Measurements from ENCODE around the gene NHERF2. TPM values are rescaled to one million over a fixed set of nuclear protein-coding genes. Genes with fewer than 3 reads are reported as not detected.

Gene NHERF2
- total and polyA plus RNA-seq, 9 of the 15 experiments (the other 6 are each of a cell fraction or from before 2014, with no cell fraction given), result 0.15 to 42.0 (median 12.5) TPM

GRCh38 chr16:2027024-2028010 lies 615 bp downstream of the NHERF2 start (continued):
- TF ChIP-seq ZMIZ1 (IDR thresholded peaks at IDR 0.05; ENCODE audit: low read depth in 2 of 2, low read length in 2 of 2), result no peak
- no peak for TF ChIP-seq ZNF780A (CRISPR knock-in tag; IDR thresholded peaks at IDR 0.05)
- TF ChIP-seq CHD1 (IDR thresholded peaks at IDR 0.05; ENCODE audit: low read length), result no peak
- no peak for TF ChIP-seq C11orf30 (IDR thresholded peaks at IDR 0.05; ENCODE audit: low read depth)

- Histone ChIP-seq H2AFZ (ENCODE audit: low read depth, low read length) (no peak overlapping the region), H3K36me3 (ENCODE audit: control insufficient read depth, insufficient read depth, low read length) (peaks cover 7% of the 10 kb centered on the region; the same call in 1 of the 3 replicates), H3K4me2 (ENCODE audit: insufficient read depth, low read length) (peak overlapping the region; percentile 93; the same call in 1 of the 2 replicates), H3K4me3 (no peak overlapping the region), H4K20me1 (replicated peaks; ENCODE audit: control insufficient read depth, insufficient read depth, low read length) (0 out of 2 replicates have a peak, but pooled peaks cover 7% of the 10 kb centered on the region), H3K9me1 (ENCODE audit: control insufficient read depth, insufficient read depth, low read length) (peaks cover 3% of the 10 kb centered on the region), H3K27me3 (ENCODE audit: control insufficient read depth in 2 of 2, insufficient read depth in 2 of 2, low read length in 2 of 2) (no peaks in the 10 kb centered on the region), H3K27ac (ENCODE audit: extremely low read depth, low read depth, low read length) (no peak overlapping the region), H3K4me1 (replicated peaks in 1 of 2; ENCODE audit: control insufficient read depth in 2 of 2, insufficient read depth in 2 of 2, low read length in 2 of 2) (peaks cover 28 to 83% of the 10 kb centered on the region in 2 experiments), H3K79me2 (ENCODE audit: control insufficient read depth, insufficient read depth, low read length) (peaks cover 16% of the 10 kb centered on the region), H3K9me3 (replicated peaks; ENCODE audit: control insufficient read depth, insufficient read depth, low read depth, low read length) (no peaks in the 10 kb centered on the region), H3K9ac (ENCODE audit: insufficient read depth in 1 of 2, low read depth in 2 of 2, low read length in 2 of 2) (peak overlapping the region in 1 of 2 experiments; percentile 85; a peak in 2 of 4 replicates)
- 62% methylated on average over 3 of the region's 3 CpGs for WGBS (ENCODE audit: insufficient coverage, low coverage, missing lambda C conversion rate)
- intact Hi-C loops (cut with micrococcal nuclease), result no loop called here
- no peak for DNase-seq (ENCODE audit: extremely low read depth in 1 of 4, low spot score in 3 of 4)
- BruUV-seq (replicated peaks), result no TSS peak
- ChIA-PET POLR2A (interaction anchor here (0.8 to 1.0 kb wide), 2 partner anchors 126 to 127 kb away, joined by 3 to 5 read pairs; partner anchors contain the start of gene TRAF7), CTCF (ENCODE audit: low intra/inter-chr PET ratio) (no interaction called here)
- no peak for ATAC-seq
- peak; percentile 37 for FAIRE-seq
- in situ Hi-C loops (cut with MboI), result no loop called here
- no peak for TF ChIP-seq NFRKB (IDR thresholded peaks at IDR 0.05; ENCODE audit: low read depth)
- no peak for TF ChIP-seq DEAF1 (CRISPR knock-in tag; IDR thresholded peaks at IDR 0.05)
- no peak for TF ChIP-seq ZKSCAN1 (IDR thresholded peaks at IDR 0.05; ENCODE audit: low read depth, low read length)
- no peak for TF ChIP-seq CBX8 (IDR thresholded peaks at IDR 0.05; ENCODE audit: borderline replicate concordance, extremely low read depth, low read depth, low read length, poor library complexity, severe bottlenecking)
- no peak for TF ChIP-seq CTBP1 (IDR thresholded peaks at IDR 0.05; ENCODE audit: borderline replicate concordance)
- no peak for TF ChIP-seq ZNF583 (CRISPR knock-in tag; IDR thresholded peaks at IDR 0.05)
- TF ChIP-seq MLX (CRISPR knock-in tag; conservative IDR thresholded peaks at IDR 0.05), result no peak
- TF ChIP-seq DACH1 (IDR thresholded peaks at IDR 0.05; ENCODE audit: partially characterized antibody), result no peak
- TF ChIP-seq KAT7 (CRISPR knock-in tag; IDR thresholded peaks at IDR 0.05; ENCODE audit: borderline replicate concordance), result no peak
Observed at GRCh38 chr16:2028146-2028545, 1.4 kb downstream of the NHERF2 start.

Measured in K562 (cell line).